OCI-LY3 (cell line): ENCODE data around the gene GRID1.

Experiments used
- H2AFZ ChIP-seq: fragments of 200-600, 300-600 bp; shearing (Covaris generic); 2 replicates; pipeline ENCODE4 v1.6.0; 2014; ENCODE audit warnings: antibody characterized with exemption, low read depth, low read length
- H3K27ac ChIP-seq: fragments of 200-600, 300-600 bp; sonication (generic); 2 replicates; pipeline ENCODE4 v1.5.1; 2014; ENCODE audit warnings: mild to moderate bottlenecking, low read length, moderate library complexity, mixed read lengths
- H3K27me3 ChIP-seq: fragments of 200-600, 300-600 bp; sonication (generic); 2 replicates; pipeline ENCODE4 v1.6.1; 2014; ENCODE audit warnings: low read depth, low read length, mixed read lengths
- H3K36me3 ChIP-seq: fragments of 200-600, 300-600 bp; sonication (generic); replicated peaks from 2 replicates; pipeline ENCODE3; 2014; ENCODE audit warnings: low read depth, low read length, mixed read lengths
- H3K4me1 ChIP-seq: fragments of 300-600, 200-600 bp; sonication (generic); 2 replicates; pipeline ENCODE4 v1.6.1; 2014; ENCODE audit warnings: low read length, mixed read lengths
- H3K4me2 ChIP-seq: fragments of 200-600, 300-600 bp; sonication (generic); 2 replicates; pipeline ENCODE4 v1.6.1; 2014; ENCODE audit warnings: low read length, mixed read lengths
- H3K4me3 ChIP-seq: fragments of 300-600, 200-600 bp; sonication (generic); 2 replicates; pipeline ENCODE4 v1.5.1; 2014; ENCODE audit warnings: antibody characterized with exemption, mild to moderate bottlenecking, low read length, moderate library complexity
- H3K79me2 ChIP-seq: fragments of 300-600, 200-600 bp; shearing (Covaris generic); 2 replicates; pipeline ENCODE4 v1.6.1; 2014; ENCODE audit warnings: mild to moderate bottlenecking, low read length, mixed read lengths
- H3K9ac ChIP-seq: fragments of 300-600, 200-600 bp; shearing (Covaris generic); 2 replicates; pipeline ENCODE4 v1.6.0; 2014; ENCODE audit warnings: mild to moderate bottlenecking, low read length, moderate library complexity
- H3K9me3 ChIP-seq: fragments of 200-600, 300-600 bp; shearing (Covaris generic); 2 replicates; pipeline ENCODE4 v1.6.1; 2014; ENCODE audit warnings: low read length, mixed read lengths; ENCODE audit not compliant: insufficient read depth
- H4K20me1 ChIP-seq: fragments of 200-600, 300-600 bp; sonication (generic); 2 replicates; pipeline ENCODE4 v1.6.1; 2016; ENCODE audit warnings: low read length, mixed read lengths; ENCODE audit not compliant: insufficient read depth
- CTCF ChIP-seq: fragments of 200-600, 300-600 bp; sonication (generic); IDR thresholded peaks from 2 replicates; pipeline ENCODE4 v1.5.1; 2014; ENCODE audit warnings: antibody characterized with exemption, low read length, low read depth
- EZH2phosphoT487 ChIP-seq: fragments of 200-600 bp; shearing (Covaris generic); IDR thresholded peaks from 2 replicates; pipeline ENCODE4 v1.6.1; 2018; ENCODE audit warnings: antibody characterized with exemption, mixed run types, low read depth

GRID1 gene

GRCh38 chr10:86259901-86260562 is 106.6 kb downstream of the GRID1 start:
- Histone ChIP-seq H3K79me2 (no peaks in the 10 kb centered on the region), H3K27me3 (no peaks in the 10 kb centered on the region), H4K20me1 (no peaks in the 10 kb centered on the region), H2AFZ (no peak overlapping the region), H3K36me3 (no peaks in the 10 kb centered on the region), H3K4me3 (no peak overlapping the region), H3K9me3 (no peaks in the 10 kb centered on the region), H3K27ac (no peak overlapping the region), H3K4me2 (no peak overlapping the region), H3K9ac (no peak overlapping the region), H3K4me1 (peaks cover 5% of the 10 kb centered on the region)
- TF ChIP-seq CTCF (no peak), EZH2phosphoT487 (no peak)

- Histone ChIP-seq H3K36me3 (no peaks in the 10 kb centered on the region), H3K4me2 (no peak overlapping the region), H3K79me2 (no peaks in the 10 kb centered on the region), H3K4me3 (no peak overlapping the region), H3K27ac (no peak overlapping the region), H3K27me3 (no peaks in the 10 kb centered on the region), H3K9me3 (no peaks in the 10 kb centered on the region), H3K4me1 (peaks cover 5% of the 10 kb centered on the region), H2AFZ (no peak overlapping the region), H3K9ac (no peak overlapping the region), H4K20me1 (no peaks in the 10 kb centered on the region)
- no peak for TF ChIP-seq CTCF
- no peak for TF ChIP-seq EZH2phosphoT487
Observed at GRCh38 chr10:86258941-86259340, 107.7 kb downstream of the GRID1 start.

- Histone ChIP-seq H3K36me3 (no peaks in the 10 kb centered on the region), H4K20me1 (no peaks in the 10 kb centered on the region), H3K4me1 (peaks cover 5% of the 10 kb centered on the region), H3K27me3 (no peaks in the 10 kb centered on the region), H3K79me2 (no peaks in the 10 kb centered on the region), H3K9me3 (no peaks in the 10 kb centered on the region), H3K4me3 (no peak overlapping the region), H2AFZ (no peak overlapping the region), H3K27ac (no peak overlapping the region), H3K4me2 (no peak overlapping the region), H3K9ac (no peak overlapping the region)
- no peak for TF ChIP-seq EZH2phosphoT487
- TF ChIP-seq CTCF, result no peak
Observed at GRCh38 chr10:86258499-86258898, 108.1 kb downstream of the GRID1 start.

GRCh38 chr10:86257683-86258082 is 108.9 kb downstream of the GRID1 start:
- H4K20me1 ChIP-seq, result no peaks in the 10 kb centered on the region
- H3K27ac ChIP-seq, result no peak overlapping the region
- H3K4me1 ChIP-seq, result peaks cover 5% of the 10 kb centered on the region
- no peaks in the 10 kb centered on the region for H3K79me2 ChIP-seq
- no peak overlapping the region for H3K4me3 ChIP-seq
- H3K9me3 ChIP-seq, result no peaks in the 10 kb centered on the region
- H2AFZ ChIP-seq, result no peak overlapping the region
- TF ChIP-seq EZH2phosphoT487 (no peak), CTCF (no peak)
- no peak overlapping the region for H3K9ac ChIP-seq
- no peaks in the 10 kb centered on the region for H3K36me3 ChIP-seq
- no peaks in the 10 kb centered on the region for H3K27me3 ChIP-seq
- H3K4me2 ChIP-seq, result no peak overlapping the region
